ENCODE measurements around the gene EIPR1.

Gene EIPR1

GRCh38 chr2:3212061-3212362 lies 165.6 kb downstream of the EIPR1 start:
- H3K4me1 ChIP-seq (ENCODE audit: control extremely low read depth in 1 of 4, control insufficient read depth in 4 of 4, insufficient read depth in 4 of 4, low read length in 3 of 4): peaks cover 0 to 5% (median 0%) of the 10 kb centered on the region in 4 experiments
- peaks cover 0 to 35% (median 8%) of the 10 kb centered on the region in 4 experiments for H3K36me3 ChIP-seq (ENCODE audit: control insufficient read depth in 4 of 4, insufficient read depth in 4 of 4, low read length in 3 of 4)
- H3K4me3 ChIP-seq (ENCODE audit: control insufficient read depth in 1 of 7, extremely low read depth in 1 of 7, insufficient read depth in 4 of 7, low read depth in 2 of 7, low read length in 6 of 7): no peak overlapping the region
- no peaks in the 10 kb centered on the region for H3K27me3 ChIP-seq (replicated peaks in 2 of 5; ENCODE audit: control insufficient read depth in 4 of 5, insufficient read depth in 5 of 5, low read length in 4 of 5)
- DNase-seq: no peak
- POLR2A ChIA-PET: no interaction called here
- 97% methylated on average over 4 of the region's 5 CpGs for WGBS (ENCODE audit: insufficient coverage)
- H3K9me3 ChIP-seq (ENCODE audit: control extremely low read depth in 1 of 5, control insufficient read depth in 4 of 5, insufficient read depth in 2 of 5, low read depth in 1 of 5, low read length in 4 of 5): no peaks in the 10 kb centered on the region
- H3K27ac ChIP-seq (ENCODE audit: insufficient read depth in 1 of 2, low read depth in 1 of 2, low read length in 2 of 2, poor library complexity in 1 of 2, severe bottlenecking in 2 of 2): no peak overlapping the region
- CTCF ChIA-PET: no interaction called here

- H3K4me3 ChIP-seq (ENCODE audit: control insufficient read depth in 1 of 7, extremely low read depth in 1 of 7, insufficient read depth in 4 of 7, low read depth in 2 of 7, low read length in 6 of 7): no peak overlapping the region
- no peak overlapping the region for H3K27ac ChIP-seq (ENCODE audit: insufficient read depth in 1 of 2, low read depth in 1 of 2, low read length in 2 of 2, poor library complexity in 1 of 2, severe bottlenecking in 2 of 2)
- WGBS (ENCODE audit: insufficient coverage): 90% methylated on average over 22 of the region's 26 CpGs
- no peaks in the 10 kb centered on the region for H3K27me3 ChIP-seq (replicated peaks in 2 of 5; ENCODE audit: control insufficient read depth in 4 of 5, insufficient read depth in 5 of 5, low read length in 4 of 5)
- peaks cover 0 to 36% (median 8%) of the 10 kb centered on the region in 4 experiments for H3K36me3 ChIP-seq (ENCODE audit: control insufficient read depth in 4 of 4, insufficient read depth in 4 of 4, low read length in 3 of 4)
- H3K9me3 ChIP-seq (ENCODE audit: control extremely low read depth in 1 of 5, control insufficient read depth in 4 of 5, insufficient read depth in 2 of 5, low read depth in 1 of 5, low read length in 4 of 5): no peaks in the 10 kb centered on the region
- no peak for DNase-seq
- CTCF ChIA-PET: no interaction called here
- peaks cover 0 to 5% (median 0%) of the 10 kb centered on the region in 4 experiments for H3K4me1 ChIP-seq (ENCODE audit: control extremely low read depth in 1 of 4, control insufficient read depth in 4 of 4, insufficient read depth in 4 of 4, low read length in 3 of 4)
- POLR2A ChIA-PET: no interaction called here
These were observed 166.2 kb downstream of the EIPR1 start for GRCh38 chr2:3211256-3212060.

DNA sequence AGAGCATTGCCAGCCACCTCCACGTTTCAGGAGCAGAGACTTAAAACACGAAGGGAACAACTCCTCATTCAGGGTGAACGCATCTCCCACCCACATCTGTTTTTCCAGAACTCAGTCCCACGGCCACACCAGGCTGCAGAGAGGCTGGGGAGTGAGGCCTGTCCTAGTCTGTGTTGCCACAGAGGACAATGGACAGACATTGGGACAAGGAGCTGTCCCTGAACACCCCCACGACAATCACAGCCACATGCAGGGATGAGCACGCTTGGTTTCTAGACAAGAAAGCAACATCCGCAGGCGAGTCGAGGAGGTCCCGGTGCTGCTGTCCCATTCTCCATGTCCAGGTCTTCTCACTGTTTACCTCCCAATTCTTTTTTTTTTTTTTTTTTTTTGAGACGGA lies 167.4 kb downstream of the EIPR1 start:
- ChIA-PET POLR2A (no interaction called here), CTCF (no interaction called here)
- no peak overlapping the region for H3K27ac ChIP-seq (ENCODE audit: insufficient read depth in 1 of 2, low read depth in 1 of 2, low read length in 2 of 2, poor library complexity in 1 of 2, severe bottlenecking in 2 of 2)
- no peaks in the 10 kb centered on the region for H3K27me3 ChIP-seq (replicated peaks in 2 of 5; ENCODE audit: control insufficient read depth in 4 of 5, insufficient read depth in 5 of 5, low read length in 4 of 5)
- H3K4me1 ChIP-seq (ENCODE audit: control extremely low read depth in 1 of 4, control insufficient read depth in 4 of 4, insufficient read depth in 4 of 4, low read length in 3 of 4): peaks cover 0 to 5% (median 0%) of the 10 kb centered on the region in 4 experiments
- no peak overlapping the region for H3K4me3 ChIP-seq (ENCODE audit: control insufficient read depth in 1 of 7, extremely low read depth in 1 of 7, insufficient read depth in 4 of 7, low read depth in 2 of 7, low read length in 6 of 7)
- H3K36me3 ChIP-seq (ENCODE audit: control insufficient read depth in 4 of 4, insufficient read depth in 4 of 4, low read length in 3 of 4): peaks cover 0 to 36% (median 12%) of the 10 kb centered on the region in 4 experiments
- 95% methylated on average over 6 of the region's 11 CpGs for WGBS (ENCODE audit: insufficient coverage)
- DNase-seq: no peak
- H3K9me3 ChIP-seq (ENCODE audit: control extremely low read depth in 1 of 5, control insufficient read depth in 4 of 5, insufficient read depth in 2 of 5, low read depth in 1 of 5, low read length in 4 of 5): peaks cover 0 to 4% (median 0%) of the 10 kb centered on the region in 5 experiments

DNA sequence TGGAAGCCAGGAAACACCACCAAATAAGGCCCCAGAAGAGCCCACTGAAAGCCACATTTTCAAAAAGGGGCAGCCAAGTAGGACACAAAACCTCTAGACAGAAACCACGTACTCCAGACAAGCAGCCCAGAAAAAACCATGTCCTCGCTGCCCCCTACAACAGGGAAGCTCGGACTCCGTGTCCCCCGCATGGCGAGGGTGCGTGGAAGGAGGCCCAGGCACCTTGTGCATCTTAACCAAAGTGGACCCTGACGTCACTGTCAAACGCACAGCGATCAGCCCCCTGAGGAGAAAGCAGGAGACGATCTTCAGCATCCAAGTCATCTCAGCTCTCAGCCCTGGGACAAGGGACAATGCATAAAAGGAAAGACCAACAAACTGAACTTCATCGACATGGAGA lies 168.4 kb downstream of the EIPR1 start:
- CTCF ChIA-PET: no interaction called here
- H3K4me1 ChIP-seq (ENCODE audit: control extremely low read depth in 1 of 4, control insufficient read depth in 4 of 4, insufficient read depth in 4 of 4, low read length in 3 of 4): peaks cover 0 to 4% (median 0%) of the 10 kb centered on the region in 4 experiments
- WGBS (ENCODE audit: insufficient coverage): 100% methylated on average over 11 of the region's 12 CpGs

DNA sequence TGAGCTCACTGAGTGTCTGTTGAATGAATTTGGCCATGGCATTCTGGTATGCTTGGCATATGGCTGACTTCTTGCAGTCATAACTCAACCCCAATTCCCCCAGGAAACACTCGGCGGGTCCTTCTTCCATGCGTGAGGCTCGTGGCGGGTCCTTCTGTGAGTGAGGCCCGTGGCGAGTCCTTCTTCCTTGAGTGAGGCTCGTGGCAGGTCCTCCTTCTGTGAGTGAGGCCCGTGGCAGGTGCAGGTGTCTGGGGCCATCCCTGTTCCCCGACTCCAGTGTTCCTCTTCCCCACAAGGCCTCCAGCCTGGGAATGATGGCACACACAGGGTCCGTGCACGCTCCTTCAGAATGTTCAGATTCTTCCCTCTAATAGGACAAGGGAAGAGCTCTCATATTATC lies 169.0 kb downstream of the EIPR1 start:
- ChIA-PET CTCF (no interaction called here), POLR2A (no interaction called here)
- Histone ChIP-seq H3K4me3 (ENCODE audit: control insufficient read depth in 1 of 7, extremely low read depth in 1 of 7, insufficient read depth in 4 of 7, low read depth in 2 of 7, low read length in 6 of 7) (no peak overlapping the region), H3K9me3 (ENCODE audit: control extremely low read depth in 1 of 5, control insufficient read depth in 4 of 5, insufficient read depth in 2 of 5, low read depth in 1 of 5, low read length in 4 of 5) (peaks cover 0 to 4% (median 0%) of the 10 kb centered on the region in 5 experiments), H3K36me3 (ENCODE audit: control insufficient read depth in 4 of 4, insufficient read depth in 4 of 4, low read length in 3 of 4) (peaks cover 0 to 36% (median 14%) of the 10 kb centered on the region in 4 experiments), H3K27ac (ENCODE audit: insufficient read depth in 1 of 2, low read depth in 1 of 2, low read length in 2 of 2, poor library complexity in 1 of 2, severe bottlenecking in 2 of 2) (no peak overlapping the region), H3K4me1 (ENCODE audit: control extremely low read depth in 1 of 4, control insufficient read depth in 4 of 4, insufficient read depth in 4 of 4, low read length in 3 of 4) (no peaks in the 10 kb centered on the region), H3K27me3 (replicated peaks in 2 of 5; ENCODE audit: control insufficient read depth in 4 of 5, insufficient read depth in 5 of 5, low read length in 4 of 5) (no peaks in the 10 kb centered on the region)
- 94% methylated on average over 12 of the region's 12 CpGs for WGBS (ENCODE audit: insufficient coverage)
- no peak for DNase-seq

More for the DNA sequence above, 168.4 kb downstream of the EIPR1 start:
- no peaks in the 10 kb centered on the region for H3K27me3 ChIP-seq (replicated peaks in 2 of 5; ENCODE audit: control insufficient read depth in 4 of 5, insufficient read depth in 5 of 5, low read length in 4 of 5)
- H3K36me3 ChIP-seq (ENCODE audit: control insufficient read depth in 4 of 4, insufficient read depth in 4 of 4, low read length in 3 of 4): peaks cover 0 to 36% (median 12%) of the 10 kb centered on the region in 4 experiments
- H3K4me3 ChIP-seq (ENCODE audit: control insufficient read depth in 1 of 7, extremely low read depth in 1 of 7, insufficient read depth in 4 of 7, low read depth in 2 of 7, low read length in 6 of 7): no peak overlapping the region
- DNase-seq: no peak
- POLR2A ChIA-PET: no interaction called here
- H3K27ac ChIP-seq (ENCODE audit: insufficient read depth in 1 of 2, low read depth in 1 of 2, low read length in 2 of 2, poor library complexity in 1 of 2, severe bottlenecking in 2 of 2): no peak overlapping the region
- peaks cover 0 to 4% (median 0%) of the 10 kb centered on the region in 5 experiments for H3K9me3 ChIP-seq (ENCODE audit: control extremely low read depth in 1 of 5, control insufficient read depth in 4 of 5, insufficient read depth in 2 of 5, low read depth in 1 of 5, low read length in 4 of 5)

- H3K27ac ChIP-seq (ENCODE audit: insufficient read depth in 1 of 2, low read depth in 1 of 2, low read length in 2 of 2, poor library complexity in 1 of 2, severe bottlenecking in 2 of 2): no peak overlapping the region
- no peak overlapping the region for H3K4me3 ChIP-seq (ENCODE audit: control insufficient read depth in 1 of 7, extremely low read depth in 1 of 7, insufficient read depth in 4 of 7, low read depth in 2 of 7, low read length in 6 of 7)
- POLR2A ChIA-PET: no interaction called here
- WGBS (ENCODE audit: insufficient coverage): 100% methylated on average over 3 of the region's 5 CpGs
- H3K36me3 ChIP-seq (ENCODE audit: control insufficient read depth in 4 of 4, insufficient read depth in 4 of 4, low read length in 3 of 4): peaks cover 0 to 33% (median 14%) of the 10 kb centered on the region in 4 experiments
- CTCF ChIA-PET: no interaction called here
- no peaks in the 10 kb centered on the region for H3K4me1 ChIP-seq (ENCODE audit: control extremely low read depth in 1 of 4, control insufficient read depth in 4 of 4, insufficient read depth in 4 of 4, low read length in 3 of 4)
- DNase-seq: no peak
- H3K27me3 ChIP-seq (replicated peaks in 2 of 5; ENCODE audit: control insufficient read depth in 4 of 5, insufficient read depth in 5 of 5, low read length in 4 of 5): no peaks in the 10 kb centered on the region
- H3K9me3 ChIP-seq (ENCODE audit: control extremely low read depth in 1 of 5, control insufficient read depth in 4 of 5, insufficient read depth in 2 of 5, low read depth in 1 of 5, low read length in 4 of 5): peaks cover 0 to 4% (median 0%) of the 10 kb centered on the region in 5 experiments
These were observed 169.4 kb downstream of the EIPR1 start for GRCh38 chr2:3208179-3208578.

GRCh38 chr2:3207091-3207491 lies 170.5 kb downstream of the EIPR1 start:
- ChIA-PET POLR2A (no interaction called here), CTCF (no interaction called here)
- H3K36me3 ChIP-seq (ENCODE audit: control insufficient read depth in 4 of 4, insufficient read depth in 4 of 4, low read length in 3 of 4): peaks cover 0 to 25% (median 9%) of the 10 kb centered on the region in 4 experiments
- DNase-seq: no peak
- H3K4me1 ChIP-seq (ENCODE audit: control extremely low read depth in 1 of 4, control insufficient read depth in 4 of 4, insufficient read depth in 4 of 4, low read length in 3 of 4): no peaks in the 10 kb centered on the region
- H3K9me3 ChIP-seq (ENCODE audit: control extremely low read depth in 1 of 5, control insufficient read depth in 4 of 5, insufficient read depth in 2 of 5, low read depth in 1 of 5, low read length in 4 of 5): peaks cover 0 to 4% (median 0%) of the 10 kb centered on the region in 5 experiments
- no peaks in the 10 kb centered on the region for H3K27me3 ChIP-seq (replicated peaks in 2 of 5; ENCODE audit: control insufficient read depth in 4 of 5, insufficient read depth in 5 of 5, low read length in 4 of 5)
- H3K27ac ChIP-seq (ENCODE audit: insufficient read depth in 1 of 2, low read depth in 1 of 2, low read length in 2 of 2, poor library complexity in 1 of 2, severe bottlenecking in 2 of 2): no peak overlapping the region
- no peak overlapping the region for H3K4me3 ChIP-seq (ENCODE audit: control insufficient read depth in 1 of 7, extremely low read depth in 1 of 7, insufficient read depth in 4 of 7, low read depth in 2 of 7, low read length in 6 of 7)
- 94% methylated on average over 10 of the region's 10 CpGs for WGBS (ENCODE audit: insufficient coverage)
